SK-N-DZ (cell line): ENCODE results near the gene LRRC4B. TPM values are rescaled to one million over a fixed set of nuclear protein-coding genes. Genes with fewer than 3 reads are reported as not detected.
A peak's percentile ranks its signal among the peaks of the same experiment; 100 is the strongest.
"Not testable (repeated sequence)": the region's sequence is repeated elsewhere in the genome, so short reads cannot be mapped to it uniquely, and the experiment has no call there.

Source experiments
- DNase-seq: peaks from one replicate; pipeline ENCODE4 v3.0.0-alpha.2; 2015; ENCODE audit warnings: low spot score
- polyA plus RNA-seq, 2 experiments: library from polyadenylated mRNA; depleted of rRNA; stranded (reverse); fragments of >200 nt; gene quantifications; 2 replicates each; pipeline ENCODE4 v1.2.3, GENCODE V29; 2014

LRRC4B gene, protein sequence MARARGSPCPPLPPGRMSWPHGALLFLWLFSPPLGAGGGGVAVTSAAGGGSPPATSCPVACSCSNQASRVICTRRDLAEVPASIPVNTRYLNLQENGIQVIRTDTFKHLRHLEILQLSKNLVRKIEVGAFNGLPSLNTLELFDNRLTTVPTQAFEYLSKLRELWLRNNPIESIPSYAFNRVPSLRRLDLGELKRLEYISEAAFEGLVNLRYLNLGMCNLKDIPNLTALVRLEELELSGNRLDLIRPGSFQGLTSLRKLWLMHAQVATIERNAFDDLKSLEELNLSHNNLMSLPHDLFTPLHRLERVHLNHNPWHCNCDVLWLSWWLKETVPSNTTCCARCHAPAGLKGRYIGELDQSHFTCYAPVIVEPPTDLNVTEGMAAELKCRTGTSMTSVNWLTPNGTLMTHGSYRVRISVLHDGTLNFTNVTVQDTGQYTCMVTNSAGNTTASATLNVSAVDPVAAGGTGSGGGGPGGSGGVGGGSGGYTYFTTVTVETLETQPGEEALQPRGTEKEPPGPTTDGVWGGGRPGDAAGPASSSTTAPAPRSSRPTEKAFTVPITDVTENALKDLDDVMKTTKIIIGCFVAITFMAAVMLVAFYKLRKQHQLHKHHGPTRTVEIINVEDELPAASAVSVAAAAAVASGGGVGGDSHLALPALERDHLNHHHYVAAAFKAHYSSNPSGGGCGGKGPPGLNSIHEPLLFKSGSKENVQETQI
- polyA plus RNA-seq (2014; cell fraction: cytosol; rRNA removed) = 14.7 and 22.2 TPM in 2 replicates
- 10.7 and 12.0 TPM in 2 replicates for polyA plus RNA-seq (2014; cell fraction: nucleus; rRNA removed)

- DNase-seq = peak; percentile 21
Measured at GRCh38 chr19:50567882-50568727, at the start of gene LRRC4B. TSS of gene LRRC4B (minus strand) at chr19:50568435. CDS start at chr19:50548838, 19,597 bp downstream.

DNA sequence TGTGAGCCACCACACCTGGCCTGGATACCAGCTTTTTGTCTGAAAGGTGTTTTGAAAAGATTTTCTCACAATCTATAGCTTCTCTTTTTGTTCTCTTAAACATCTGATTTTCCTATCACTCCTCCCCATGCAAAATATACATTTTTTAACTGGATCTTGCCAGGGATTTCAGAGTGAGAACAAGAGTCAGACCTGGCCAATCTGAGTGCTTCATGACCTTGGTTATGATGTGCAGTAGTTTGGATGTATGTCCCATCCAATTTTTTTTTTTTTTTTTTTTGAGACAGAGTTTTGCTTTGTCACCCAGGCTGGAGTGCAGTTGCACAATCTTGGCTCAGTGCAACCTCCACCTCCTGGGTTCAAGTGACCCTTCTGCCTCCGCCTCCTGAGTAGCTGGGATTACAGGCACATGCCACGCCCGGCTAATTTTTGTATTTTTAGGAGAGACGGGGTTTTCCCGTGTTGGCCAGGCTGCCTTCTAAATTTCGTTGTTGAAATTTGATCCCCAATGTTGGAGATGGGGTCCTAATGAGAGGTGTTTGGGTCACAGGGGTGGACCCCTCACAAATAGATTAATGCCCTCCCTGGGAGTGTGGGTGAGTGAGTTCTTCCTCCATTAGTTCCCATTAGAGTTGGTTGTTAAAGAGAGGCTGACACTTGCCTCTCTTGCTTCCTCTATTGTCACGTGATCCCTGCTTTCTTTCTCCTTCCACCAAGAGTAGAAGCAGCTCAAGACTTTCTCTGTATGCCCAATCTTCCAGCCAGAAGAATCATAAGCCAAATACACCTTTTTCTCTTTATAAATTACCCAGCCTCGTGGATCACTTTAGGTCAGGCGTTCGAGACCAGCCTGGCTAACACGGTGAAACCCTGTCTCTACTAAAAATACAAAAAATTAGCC, 44.5 kb upstream of the LRRC4B start:
- DNase-seq = not testable (repeated sequence)

- DNase-seq = peak; percentile 83
Measured at GRCh38 chr19:50607874-50608785, 39.9 kb upstream of the LRRC4B start.

- no peak for DNase-seq
Measured at GRCh38 chr19:50607388-50607787, 39.2 kb upstream of the LRRC4B start.

- peak; percentile 21 for DNase-seq
Measured at GRCh38 chr19:50606059-50606836, 38.0 kb upstream of the LRRC4B start.

- DNase-seq = not testable (repeated sequence)
Measured at GRCh38 chr19:50604264-50605073, 36.2 kb upstream of the LRRC4B start.

GRCh38 chr19:50602935-50603334, 34.7 kb upstream of the LRRC4B start:
- DNase-seq = no peak

DNA sequence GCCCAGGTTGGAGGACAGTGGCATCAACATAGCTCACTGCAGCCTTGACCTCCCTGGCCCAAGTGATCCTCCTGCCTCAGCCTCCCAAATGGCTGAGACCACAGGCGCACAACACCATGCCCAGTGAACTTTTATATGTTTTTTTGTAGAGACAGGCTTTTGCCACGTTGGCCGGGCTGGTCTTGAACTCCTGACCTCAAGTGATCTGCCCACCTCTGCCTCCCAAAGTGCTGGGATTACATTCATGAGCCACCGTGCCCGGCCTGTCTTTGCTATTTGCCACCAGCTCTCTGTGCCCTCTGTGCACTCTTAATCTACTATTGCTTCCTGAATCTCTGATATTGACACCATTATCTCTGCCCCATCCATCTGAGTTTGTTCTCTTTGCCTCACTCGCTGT, 34.3 kb upstream of the LRRC4B start:
- no peak for DNase-seq

DNA sequence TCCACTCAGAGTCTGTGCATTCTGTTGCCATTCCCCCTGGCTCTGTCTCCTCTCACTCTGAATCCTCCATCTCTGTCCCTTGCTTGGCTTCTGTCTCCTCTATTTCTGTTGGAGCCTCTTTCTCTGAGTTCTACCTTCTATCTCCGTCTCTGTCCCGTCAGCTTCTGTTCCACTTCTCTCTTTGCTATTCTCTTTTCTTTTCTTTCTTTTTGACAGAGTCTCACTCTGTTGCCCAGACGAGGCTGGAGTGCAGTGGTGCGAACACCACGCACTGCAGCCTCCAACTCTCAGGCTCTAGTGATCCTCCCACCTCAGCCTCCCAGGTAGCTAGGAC, 33.8 kb upstream of the LRRC4B start:
- no peak for DNase-seq

DNA sequence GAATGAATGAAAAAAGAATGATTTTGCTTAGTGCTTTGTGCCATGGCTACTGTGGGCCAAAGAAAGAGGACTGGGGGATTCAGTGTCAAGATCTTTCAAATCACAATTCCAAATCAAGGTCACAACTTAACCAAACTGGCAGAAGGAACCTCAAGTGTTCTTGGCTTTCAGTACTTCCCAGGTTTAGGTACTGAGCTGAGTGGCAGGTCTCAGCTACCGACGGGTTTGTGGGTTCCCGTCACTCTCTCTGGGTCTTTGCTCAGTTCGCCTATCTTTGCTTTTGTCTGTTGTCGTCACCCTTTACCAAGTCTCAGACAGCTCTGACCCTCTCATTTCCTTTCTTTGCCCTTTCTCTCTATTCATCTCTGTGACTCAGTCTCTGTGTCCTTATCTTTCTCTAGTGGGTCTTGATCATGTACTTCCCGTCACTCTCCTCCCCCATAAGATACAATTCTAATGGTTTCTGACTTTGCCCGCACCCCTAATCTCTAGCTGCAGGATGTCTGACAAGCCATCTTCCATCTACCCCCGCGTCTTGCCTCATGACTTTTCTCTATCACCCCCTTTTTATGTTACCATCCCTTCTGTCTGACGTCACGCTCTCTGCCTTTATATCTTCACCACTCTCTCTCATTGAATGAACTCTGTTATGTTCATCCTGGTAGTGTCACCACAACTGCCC, 33.3 kb upstream of the LRRC4B start:
- DNase-seq = no peak

DNA sequence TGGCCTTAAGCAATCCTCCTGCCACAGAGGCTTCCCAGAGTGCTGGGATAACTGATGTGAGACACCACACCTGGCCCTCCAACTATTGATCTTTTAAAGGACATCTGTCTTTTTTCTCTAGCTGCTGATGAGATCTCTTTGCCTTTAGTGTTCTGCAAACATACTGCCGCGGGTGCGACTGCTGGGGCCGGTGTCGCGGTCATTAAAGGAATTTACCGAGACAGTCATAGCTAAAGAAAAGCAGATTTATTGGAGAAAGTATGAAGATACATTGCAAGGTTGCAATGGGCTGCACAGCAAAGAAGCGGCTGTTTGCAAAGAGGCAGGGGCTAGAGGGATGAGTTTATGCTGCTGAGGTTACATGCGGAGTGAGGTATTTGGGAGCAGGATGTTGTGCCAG, 31.2 kb upstream of the LRRC4B start:
- DNase-seq = no peak

- DNase-seq = no peak
Measured at GRCh38 chr19:50590191-50590590, 22.0 kb upstream of the LRRC4B start.

DNA sequence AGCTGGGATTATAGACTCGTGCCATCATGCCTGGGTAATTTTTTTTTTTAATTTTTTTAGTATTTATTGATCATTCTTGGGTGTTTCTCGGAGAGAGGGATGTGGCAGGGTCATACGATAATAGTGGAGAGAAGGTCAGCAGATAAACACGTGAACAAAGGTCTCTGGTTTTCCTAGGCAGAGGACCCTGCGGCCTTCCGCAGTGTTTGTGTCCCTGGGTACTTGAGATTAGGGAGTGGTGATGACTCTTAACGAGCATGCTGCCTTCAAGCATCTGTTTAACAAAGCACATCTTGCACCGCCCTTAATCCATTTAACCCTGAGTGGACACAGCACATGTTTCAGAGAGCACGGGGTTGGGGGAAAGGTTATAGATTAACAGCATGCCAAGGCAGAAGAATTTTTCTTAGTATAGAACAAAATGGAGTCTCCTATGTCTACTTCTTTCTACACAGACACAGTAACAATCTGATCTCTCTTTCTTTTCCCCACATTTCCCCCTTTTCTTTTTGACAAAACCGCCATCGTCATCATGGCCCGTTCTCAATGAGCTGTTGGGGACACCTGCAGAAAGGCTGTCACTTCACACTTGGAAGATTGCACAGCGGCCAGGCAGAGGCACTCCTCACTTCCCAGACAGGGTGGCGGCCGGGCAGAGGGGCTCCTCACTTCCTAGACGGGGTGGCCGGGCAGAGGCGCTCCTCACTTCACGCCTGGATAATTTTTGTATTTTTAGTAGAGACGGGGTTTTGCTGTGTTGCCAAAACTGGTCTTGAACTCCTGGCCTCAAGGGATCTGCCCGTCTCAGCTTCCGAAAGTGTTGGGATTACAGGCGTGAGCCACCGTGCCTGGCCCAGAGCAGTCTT, 13.8 kb upstream of the LRRC4B start:
- DNase-seq = not testable (repeated sequence)

DNA sequence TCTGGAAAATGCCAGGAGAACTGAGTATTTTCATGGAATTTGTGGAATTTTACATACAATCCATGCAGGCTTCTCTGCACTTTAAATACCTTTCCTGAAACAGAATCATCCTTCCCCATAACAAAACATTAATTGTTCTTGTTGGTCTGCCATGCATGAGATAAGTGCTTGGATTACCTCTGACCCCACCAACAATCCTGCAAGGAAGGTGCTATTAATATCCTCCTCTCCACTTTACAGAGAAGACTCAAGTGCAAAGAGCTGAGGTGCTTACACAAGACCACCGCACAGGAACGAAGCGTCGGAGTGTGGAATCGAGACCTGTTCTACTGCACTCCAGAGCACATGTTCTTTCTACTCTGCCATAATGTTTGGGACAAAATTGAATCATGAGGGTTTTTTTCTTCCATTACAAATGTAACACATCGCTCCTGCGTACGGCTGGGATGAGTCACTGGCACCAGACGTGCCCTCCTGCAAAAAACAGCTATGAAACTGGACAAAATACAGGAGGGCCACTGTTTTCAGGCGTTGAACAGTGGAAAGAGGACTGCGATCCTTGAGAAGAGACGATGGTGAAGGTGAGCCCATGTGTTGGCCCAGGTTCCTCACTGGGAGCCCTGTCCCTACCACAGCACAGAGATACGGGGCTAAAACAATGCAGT, 12.9 kb upstream of the LRRC4B start:
- DNase-seq = no peak

DNA sequence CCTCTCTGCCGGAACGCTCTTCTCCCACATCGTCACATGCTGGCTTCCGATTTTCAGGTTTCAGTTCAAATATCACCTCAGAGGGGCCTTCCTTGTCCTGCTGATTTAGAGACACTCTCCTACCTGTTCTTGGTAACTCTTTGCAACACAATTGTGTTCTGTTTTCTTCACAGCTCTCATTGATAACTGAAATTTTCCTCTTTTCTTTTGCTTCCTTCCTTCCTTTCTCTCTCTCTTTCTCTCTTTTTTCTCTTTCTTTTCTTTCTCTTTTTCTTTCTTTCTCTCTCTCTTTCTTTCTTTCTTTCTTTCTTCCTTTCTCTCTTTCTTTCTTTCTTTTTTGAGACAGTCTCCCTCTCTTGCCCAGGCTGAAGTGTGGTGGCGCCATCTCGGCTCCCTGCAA, 12.0 kb upstream of the LRRC4B start:
- DNase-seq = no peak

DNA sequence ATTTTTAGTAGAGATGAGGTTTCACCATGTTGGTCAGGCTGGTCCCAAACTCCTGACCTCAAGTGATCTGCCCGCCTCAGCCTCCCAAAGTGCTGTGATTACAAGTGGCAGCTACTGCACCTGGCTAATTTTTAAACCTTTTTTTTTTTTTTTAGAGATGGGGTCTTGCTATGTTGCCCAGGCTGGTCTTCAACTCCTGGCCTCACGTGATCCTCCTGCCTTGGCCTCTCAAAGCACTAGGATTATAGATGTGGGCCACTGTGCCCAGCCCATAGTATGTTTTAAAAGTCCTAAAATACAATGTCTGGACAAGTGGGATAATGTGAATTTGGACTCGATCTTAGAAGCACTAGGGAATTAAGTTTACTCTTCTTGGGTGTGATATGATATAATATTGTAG, 8.5 kb upstream of the LRRC4B start:
- DNase-seq = not testable (repeated sequence)
